Muscle of leg (tissue), 11 donors: ENCODE measurements around the gene GJB2. TPM values are rescaled to one million over a fixed set of nuclear protein-coding genes. Genes with fewer than 3 reads are reported as not detected.

Source experiments
- DNase-seq: peaks from one replicate; pipeline ENCODE4 v3.0.0; 2013
- H3K27ac ChIP-seq: one replicate; pipeline ENCODE4 v1.5.1; 2013; ENCODE audit warnings: mild to moderate bottlenecking, low read length, control low read depth
- H3K27me3 ChIP-seq: one replicate; pipeline ENCODE4 v1.6.1; 2013; ENCODE audit warnings: low read length; ENCODE audit not compliant: control insufficient read depth, insufficient read depth
- H3K36me3 ChIP-seq: one replicate; pipeline ENCODE4 v1.6.1; 2013; ENCODE audit warnings: low read length; ENCODE audit not compliant: control insufficient read depth, insufficient read depth
- H3K4me1 ChIP-seq: one replicate; pipeline ENCODE4 v1.6.1; 2013; ENCODE audit warnings: low read length; ENCODE audit not compliant: control insufficient read depth, insufficient read depth
- H3K4me3 ChIP-seq: one replicate; pipeline ENCODE4 v1.5.1; 2013; ENCODE audit warnings: low read length, control low read depth
- H3K9me3 ChIP-seq: replicated peaks from 2 replicates; pipeline ENCODE4 v1.6.1; 2013; ENCODE audit warnings: low read depth, low read length; ENCODE audit not compliant: control insufficient read depth
- WGBS: methylation state at CpG from one replicate; pipeline ENCODE4 v1.1.5; 2013; ENCODE audit warnings: missing lambda C conversion rate; ENCODE audit not compliant: insufficient coverage; 5-methylcytosine and 5-hydroxymethylcytosine counted together
- polyA plus RNA-seq, 8 donors: library from polyadenylated mRNA; unstranded; fragments of 120-200 nt; gene quantifications; one replicate each; pipeline versions ENCODE4 v1.2.1 to v1.2.3, GENCODE V29; 2013; ENCODE audit warnings: inconsistent platforms in 1 of 8, low replicate concordance in 1 of 8; ENCODE audit not compliant: insufficient read length in 8 of 8, insufficient read depth in 1 of 8
- total RNA-seq: library from RNA; stranded (reverse); fragments of 120-200 nt; gene quantifications from one replicate; pipeline ENCODE4 v1.2.4, GENCODE V29; 2013

The GJB2 gene
- total and polyA plus RNA-seq, 9 donors: 0.24 to 8.0 (median 1.2) TPM

GRCh38 chr13:20182231-20182846 is 10.4 kb downstream of the GJB2 start:
- no peaks in the 10 kb centered on the region for H3K4me1 ChIP-seq
- H3K9me3 ChIP-seq: no peaks in the 10 kb centered on the region
- H3K36me3 ChIP-seq: no peaks in the 10 kb centered on the region
- H3K27ac ChIP-seq: no peak overlapping the region
- DNase-seq: peak; percentile 82
- 25% methylated on average over 5 of the region's 5 CpGs for WGBS
- no peak overlapping the region for H3K4me3 ChIP-seq
- H3K27me3 ChIP-seq: peaks cover 32% of the 10 kb centered on the region

GRCh38 chr13:20181188-20181587 is 11.6 kb downstream of the GJB2 start:
- Histone ChIP-seq H3K36me3 (no peaks in the 10 kb centered on the region), H3K27ac (no peak overlapping the region), H3K4me1 (peaks cover 3% of the 10 kb centered on the region), H3K4me3 (no peak overlapping the region), H3K27me3 (peaks cover 41% of the 10 kb centered on the region), H3K9me3 (no peaks in the 10 kb centered on the region)
- no peak for DNase-seq
- 53% methylated on average over 2 of the region's 3 CpGs for WGBS

GRCh38 chr13:20178156-20178555 is 14.6 kb downstream of the GJB2 start:
- Histone ChIP-seq H3K4me3 (no peak overlapping the region), H3K27ac (no peak overlapping the region), H3K36me3 (no peaks in the 10 kb centered on the region), H3K4me1 (peaks cover 3% of the 10 kb centered on the region), H3K27me3 (peaks cover 49% of the 10 kb centered on the region), H3K9me3 (no peaks in the 10 kb centered on the region)
- 84% methylated on average over 4 of the region's 5 CpGs for WGBS
- no peak for DNase-seq

DNA sequence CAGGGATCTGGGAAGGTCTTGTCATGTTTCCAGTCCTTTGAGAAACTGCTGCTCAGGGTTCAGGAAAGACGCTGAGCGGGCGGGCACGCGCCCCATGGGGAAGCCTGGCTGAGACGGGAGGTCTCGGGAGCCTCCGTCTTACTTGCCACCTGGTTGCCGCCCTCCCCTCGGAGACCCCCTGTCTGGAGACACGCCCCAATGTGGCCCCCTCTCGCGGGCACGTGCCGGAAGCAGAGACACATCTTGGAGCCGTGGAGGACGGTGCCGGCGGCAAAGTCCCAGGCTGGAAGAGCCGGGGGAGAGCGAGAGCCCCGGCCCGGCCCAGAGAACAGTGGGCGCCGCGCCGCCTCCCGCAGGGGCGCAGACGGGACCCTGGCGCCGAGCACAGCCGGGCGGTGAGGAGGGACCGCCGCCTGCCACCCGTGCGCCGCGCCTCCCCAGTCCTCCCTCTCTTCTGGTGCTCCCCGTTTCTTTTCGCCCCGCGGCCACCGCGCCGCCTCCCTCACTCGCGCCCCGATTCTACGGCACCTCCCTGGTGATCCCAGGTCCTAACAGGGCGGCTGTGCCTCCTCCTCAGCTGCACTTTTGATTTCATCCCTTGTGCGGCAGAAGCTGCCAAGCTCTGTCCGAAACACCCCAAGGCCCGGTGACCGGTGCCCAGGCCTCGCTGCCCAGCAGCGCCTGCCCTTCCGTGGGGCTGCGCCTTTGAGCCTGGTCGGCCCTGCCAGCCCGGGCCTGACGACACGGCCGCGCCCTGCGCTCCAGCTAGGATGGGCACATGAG is 15.5 kb downstream of the GJB2 start:
- H3K27ac ChIP-seq: no peak overlapping the region
- H3K4me3 ChIP-seq: no peak overlapping the region
- DNase-seq: no peak
- H3K4me1 ChIP-seq: peaks cover 3% of the 10 kb centered on the region
- WGBS: 22% methylated on average over 67 of the region's 67 CpGs
- H3K36me3 ChIP-seq: no peaks in the 10 kb centered on the region
- peaks cover 49% of the 10 kb centered on the region for H3K27me3 ChIP-seq
- H3K9me3 ChIP-seq: no peaks in the 10 kb centered on the region

GRCh38 chr13:20175907-20176652 is 16.7 kb downstream of the GJB2 start:
- WGBS: 79% methylated on average over 9 of the region's 14 CpGs
- peaks cover 49% of the 10 kb centered on the region for H3K27me3 ChIP-seq
- H3K4me1 ChIP-seq: peaks cover 3% of the 10 kb centered on the region
- H3K27ac ChIP-seq: no peak overlapping the region
- no peak for DNase-seq
- H3K36me3 ChIP-seq: no peaks in the 10 kb centered on the region
- no peaks in the 10 kb centered on the region for H3K9me3 ChIP-seq
- no peak overlapping the region for H3K4me3 ChIP-seq

- H3K36me3 ChIP-seq: no peaks in the 10 kb centered on the region
- peaks cover 50% of the 10 kb centered on the region for H3K27me3 ChIP-seq
- H3K4me3 ChIP-seq: no peak overlapping the region
- DNase-seq: no peak
- H3K9me3 ChIP-seq: no peaks in the 10 kb centered on the region
- no peak overlapping the region for H3K27ac ChIP-seq
- WGBS: 40% methylated on average over 1 of the region's 3 CpGs
- peaks cover 3% of the 10 kb centered on the region for H3K4me1 ChIP-seq
These were observed 17.3 kb downstream of the GJB2 start for GRCh38 chr13:20175406-20175794.

DNA sequence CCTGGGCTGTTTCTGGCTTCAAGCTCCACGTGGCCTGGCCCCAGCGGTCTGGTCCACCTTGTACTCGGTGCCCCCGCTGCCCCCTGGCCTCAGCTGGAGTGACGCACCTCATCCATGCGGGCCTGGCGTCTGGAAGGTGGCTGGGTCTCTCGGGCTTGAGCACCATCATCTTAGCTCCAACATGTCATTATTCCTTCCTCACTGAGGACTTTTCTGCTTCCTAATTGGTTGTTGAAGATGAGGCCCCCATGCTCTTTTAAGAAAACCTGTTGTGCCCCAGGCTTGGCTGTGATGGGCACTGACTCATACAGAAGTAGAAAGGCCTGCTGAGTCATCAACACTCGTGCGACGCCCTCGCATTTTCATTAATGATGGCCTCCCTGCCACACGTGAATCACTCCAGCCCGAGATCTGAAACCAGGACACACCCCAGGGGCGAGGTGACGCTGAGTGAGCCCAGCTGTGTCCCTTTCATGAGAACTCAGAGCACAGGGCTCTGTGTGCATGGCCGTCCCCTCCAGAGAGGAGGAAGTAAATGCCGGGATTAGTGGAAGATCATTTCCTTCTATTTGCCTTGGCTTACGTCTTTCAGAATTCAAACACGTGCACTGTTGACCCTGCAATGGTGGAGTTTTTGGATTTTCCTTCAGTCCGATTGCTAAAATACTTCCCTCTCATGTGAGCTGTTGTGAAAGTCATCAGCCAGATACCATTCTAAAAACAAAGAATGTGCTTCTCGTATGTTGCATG is 17.9 kb downstream of the GJB2 start:
- H3K4me1 ChIP-seq: peaks cover 3% of the 10 kb centered on the region
- 48% methylated on average over 16 of the region's 22 CpGs for WGBS
- H3K27me3 ChIP-seq: peaks cover 52% of the 10 kb centered on the region

DNA sequence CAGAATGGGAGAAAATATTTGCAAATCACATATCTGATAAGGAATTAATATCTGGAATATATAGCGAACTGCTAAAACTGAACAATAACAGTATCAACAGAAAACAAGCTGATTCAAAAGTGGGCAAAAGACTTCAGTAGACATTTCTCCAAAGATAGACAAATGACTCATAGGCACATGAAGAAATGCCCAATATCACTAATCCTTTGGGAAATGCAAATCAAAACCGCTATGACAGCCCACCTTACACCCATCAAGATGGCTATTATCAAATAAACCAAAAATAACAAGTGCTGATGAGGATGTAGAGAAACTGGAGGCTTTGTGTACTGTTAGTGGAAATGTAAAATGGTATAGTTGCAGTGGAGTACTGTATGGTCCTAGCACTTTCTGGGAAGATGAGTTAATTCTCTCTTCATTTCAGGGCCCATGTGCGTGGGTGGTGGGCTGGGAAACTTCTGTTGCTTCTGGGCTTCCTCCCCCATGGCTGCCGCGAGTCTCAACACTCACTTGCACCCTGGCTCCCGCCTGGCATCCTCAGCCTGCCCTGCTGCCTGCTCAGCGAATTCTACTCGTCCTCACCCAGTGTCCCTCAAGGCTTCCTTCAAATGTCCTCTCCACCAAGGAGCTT is 19.5 kb downstream of the GJB2 start:
- H3K4me1 ChIP-seq: peaks cover 3% of the 10 kb centered on the region
- H3K36me3 ChIP-seq: no peaks in the 10 kb centered on the region
- H3K4me3 ChIP-seq: no peak overlapping the region
- DNase-seq: no peak
- WGBS: 78% methylated on average over 6 of the region's 8 CpGs
- H3K27me3 ChIP-seq: peaks cover 50% of the 10 kb centered on the region
- H3K9me3 ChIP-seq: no peaks in the 10 kb centered on the region
- no peak overlapping the region for H3K27ac ChIP-seq

More for the DNA sequence above, 17.9 kb downstream of the GJB2 start:
- H3K9me3 ChIP-seq: no peaks in the 10 kb centered on the region
- DNase-seq: peak; percentile 38
- no peak overlapping the region for H3K4me3 ChIP-seq
- no peaks in the 10 kb centered on the region for H3K36me3 ChIP-seq
- H3K27ac ChIP-seq: no peak overlapping the region

DNA sequence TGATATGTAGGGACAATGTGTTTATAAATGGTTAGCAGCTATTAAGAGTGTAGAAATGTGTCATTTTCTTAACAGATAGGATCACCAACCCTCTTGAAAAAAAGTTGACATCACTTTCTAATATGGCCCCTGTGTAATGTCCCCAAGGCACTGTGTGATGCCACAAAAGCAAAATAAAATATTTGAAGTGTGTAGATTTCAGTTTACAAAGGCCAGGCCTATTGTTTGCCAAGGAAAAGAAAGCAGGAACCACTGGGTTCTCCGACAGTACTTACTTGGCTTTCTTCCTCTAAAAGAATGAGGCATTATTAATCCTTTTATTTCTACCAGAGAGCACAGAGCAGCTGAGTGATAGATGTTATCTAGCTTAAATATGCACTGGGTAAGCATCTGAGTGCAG is 21.4 kb downstream of the GJB2 start:
- WGBS: no CpG with 5 or more reads among the region's 1 CpG
- Histone ChIP-seq H3K36me3 (no peaks in the 10 kb centered on the region), H3K27ac (no peak overlapping the region), H3K27me3 (peaks cover 35% of the 10 kb centered on the region), H3K4me3 (no peak overlapping the region), H3K4me1 (no peaks in the 10 kb centered on the region), H3K9me3 (no peaks in the 10 kb centered on the region)
- no peak for DNase-seq
